Spleen (tissue), 11 donors: Measurements from ENCODE around the gene ZNF277. TPM values are rescaled to one million over a fixed set of nuclear protein-coding genes. Genes with fewer than 3 reads are reported as not detected.

Experiments
- DNase-seq: peaks from one replicate; pipeline ENCODE4 v3.0.0-alpha.2; 2020
- H3K27ac ChIP-seq, 8 donors: fragments of 200-600 bp; sonication (generic) in 7 of 8; 1 replicate in 4 of 8; 2 replicates in 4 of 8; pipeline versions ENCODE4 v1.5.0 to v1.8.0; 2016 to 2021; ENCODE audit warnings: inconsistent platforms in 4 of 8, mild to moderate bottlenecking in 4 of 8, moderate library complexity in 1 of 8
- H3K27me3 ChIP-seq, 7 donors: fragments of 200-600 bp; sonication (generic) in 6 of 7; replicated peaks in 1 of 7; 1 replicate in 4 of 7; 2 replicates in 3 of 7; pipeline versions ENCODE4 v1.5.0 to v1.8.0; 2016 to 2021; ENCODE audit warnings: inconsistent platforms in 3 of 7, mild to moderate bottlenecking in 1 of 7
- H3K36me3 ChIP-seq, 6 donors: fragments of 200-600 bp; sonication (generic) in 5 of 6; 1 replicate in 4 of 6; 2 replicates in 2 of 6; pipeline versions ENCODE4 v1.5.0 to v1.8.0; 2016 to 2021; ENCODE audit warnings: inconsistent platforms in 2 of 6
- H3K4me1 ChIP-seq, 6 donors: fragments of 200-600 bp; sonication (generic) in 5 of 6; 1 replicate in 3 of 6; 2 replicates in 3 of 6; pipeline versions ENCODE4 v1.5.0 to v1.8.0; 2016 to 2021; ENCODE audit warnings: inconsistent platforms in 3 of 6
- H3K4me3 ChIP-seq, 8 donors: fragments of 200-600 bp; sonication (generic) in 7 of 8; 1 replicate in 4 of 8; 2 replicates in 4 of 8; pipeline versions ENCODE4 v1.5.0 to v1.8.0; 2016 to 2021; ENCODE audit warnings: inconsistent platforms in 4 of 8, mild to moderate bottlenecking in 4 of 8, moderate library complexity in 2 of 8
- H3K9me3 ChIP-seq, 8 donors: fragments of 200-600 bp; sonication (generic) in 7 of 8; 1 replicate in 4 of 8; 2 replicates in 4 of 8; pipeline versions ENCODE4 v1.5.0 to v1.8.0; 2016 to 2021; ENCODE audit warnings: inconsistent platforms in 4 of 8
- POLR2A ChIP-seq, 3 donors: fragments of 450-650 bp; IDR thresholded peaks; one replicate each; pipeline ENCODE4 v1.5.1; 2017; ENCODE audit warnings: antibody characterized with exemption in 3 of 3, mild to moderate bottlenecking in 1 of 3
- POLR2AphosphoS5 ChIP-seq, 3 donors: sonication (generic); formaldehyde crosslinking; IDR thresholded peaks; one replicate each; pipeline ENCODE4 v1.5.1; 2017; ENCODE audit warnings: antibody characterized with exemption in 3 of 3
- WGBS, 5 donors: extraction: QIAGEN DNeasy Blood & Tissue Kit in 3 of 5; methylation state at CpG; one replicate each; pipeline versions ENCODE4 v1.1.5 to v1.1.7; 2013 to 2018; 5-methylcytosine and 5-hydroxymethylcytosine counted together
- intact Hi-C: fragments of 100-400 bp; cut with DNase I; formaldehyde crosslinking; loops from one replicate; pipeline ENCODE4 v1.15.0; 2023; ENCODE audit warnings: low total_unique reads
- polyA plus RNA-seq, 3 donors: library from polyadenylated mRNA; stranded (reverse); fragments of 200-250 nt; gene quantifications; one replicate each; pipeline ENCODE4 v1.2.1, GENCODE V29; 2013
- total RNA-seq, 7 donors: library from RNA; depleted of rRNA in 3 of 7; stranded (reverse); fragments of >200 nt in 3 of 7; fragmentation: NEBNext Ultra II Directional in 4 of 7; extraction: Animal tissue kit (Norgen Biotek cat#: 25700) in 4 of 7; gene quantifications; one replicate each; pipeline versions ENCODE4 v1.1.0 to v1.2.1, GENCODE V29; 2016 to 2021
- TF ChIP-seq, protein P1 (sequence below), 11 experiments: fragments of 200-600 bp in 7 of 11; fragments of 450-650 bp in 4 of 11; sonication (generic) in 4 of 11; IDR thresholded peaks in 8 of 11; conservative IDR thresholded peaks in 3 of 11; 1 replicate in 7 of 11; 2 replicates in 4 of 11; pipeline versions ENCODE4 v1.4.0 to v1.8.0; 2016 to 2021; ENCODE audit warnings: antibody characterized with exemption in 11 of 11, inconsistent platforms in 4 of 11, mild to moderate bottlenecking in 1 of 11
- donor health status: healthy with polysubstance abuse.
- donor health status: DM: no; HTN: no; CAD: no; lungs with moderate emphysema.
- donor health status: DM: no; HTN: no; CAD: no.
- donor health status: Bipolar disorder and iron deficiency.
- donor health status: healthy.
- donor health status: DM: no; HTN: no; CAD: no.
- donor health status: DM: yes; HTN: yes; CAD: no.

The ZNF277 gene
- total and polyA plus RNA-seq, 10 donors, result 14.5 to 36.1 (median 19.6) TPM

- 78 to 97% (median 88%) methylated on average over 2 of the region's 2 CpGs for whole genome bisulfite sequencing, 5 donors
- H3K36me3 ChIP-seq, result no peaks in the 10 kb centered on the region
- H3K27me3 ChIP-seq, result peaks cover 0 to 5% (median 0%) of the 10 kb centered on the region in 7 donors
- no peaks in the 10 kb centered on the region for H3K4me1 ChIP-seq
- no peak for TF ChIP-seq POLR2A (IDR thresholded peaks at IDR 0.05)
- TF ChIP-seq, protein P1, sequence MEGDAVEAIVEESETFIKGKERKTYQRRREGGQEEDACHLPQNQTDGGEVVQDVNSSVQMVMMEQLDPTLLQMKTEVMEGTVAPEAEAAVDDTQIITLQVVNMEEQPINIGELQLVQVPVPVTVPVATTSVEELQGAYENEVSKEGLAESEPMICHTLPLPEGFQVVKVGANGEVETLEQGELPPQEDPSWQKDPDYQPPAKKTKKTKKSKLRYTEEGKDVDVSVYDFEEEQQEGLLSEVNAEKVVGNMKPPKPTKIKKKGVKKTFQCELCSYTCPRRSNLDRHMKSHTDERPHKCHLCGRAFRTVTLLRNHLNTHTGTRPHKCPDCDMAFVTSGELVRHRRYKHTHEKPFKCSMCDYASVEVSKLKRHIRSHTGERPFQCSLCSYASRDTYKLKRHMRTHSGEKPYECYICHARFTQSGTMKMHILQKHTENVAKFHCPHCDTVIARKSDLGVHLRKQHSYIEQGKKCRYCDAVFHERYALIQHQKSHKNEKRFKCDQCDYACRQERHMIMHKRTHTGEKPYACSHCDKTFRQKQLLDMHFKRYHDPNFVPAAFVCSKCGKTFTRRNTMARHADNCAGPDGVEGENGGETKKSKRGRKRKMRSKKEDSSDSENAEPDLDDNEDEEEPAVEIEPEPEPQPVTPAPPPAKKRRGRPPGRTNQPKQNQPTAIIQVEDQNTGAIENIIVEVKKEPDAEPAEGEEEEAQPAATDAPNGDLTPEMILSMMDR (IDR thresholded peaks at IDR 0.05 in 8 of 11, conservative IDR thresholded peaks at IDR 0.05 in 3 of 11), result no peak
- TF ChIP-seq POLR2AphosphoS5 (IDR thresholded peaks at IDR 0.05), result no peak
- intact Hi-C loops, result no loop called here
- no peak overlapping the region for H3K4me3 ChIP-seq
- H3K27ac ChIP-seq, result no peak overlapping the region
- H3K9me3 ChIP-seq, result no peaks in the 10 kb centered on the region
- DNase-seq, result no peak
These were observed 30.3 kb upstream of the ZNF277 start for GRCh38 chr7:112176241-112176640.

GRCh38 chr7:112176693-112177415, 29.6 kb upstream of the ZNF277 start:
- no peaks in the 10 kb centered on the region for H3K9me3 ChIP-seq
- TF ChIP-seq, protein P1 (IDR thresholded peaks at IDR 0.05 in 8 of 11, conservative IDR thresholded peaks at IDR 0.05 in 3 of 11), result no peak
- TF ChIP-seq POLR2A (IDR thresholded peaks at IDR 0.05) (no peak), POLR2AphosphoS5 (IDR thresholded peaks at IDR 0.05) (no peak)
- H3K27me3 ChIP-seq, result peaks cover 0 to 5% (median 0%) of the 10 kb centered on the region in 7 donors
- intact Hi-C loops, result no loop called here
- no peaks in the 10 kb centered on the region for H3K4me1 ChIP-seq
- no peak overlapping the region for H3K27ac ChIP-seq
- H3K4me3 ChIP-seq, result no peak overlapping the region
- 90 to 97% (median 95%) methylated on average over 5 of the region's 5 CpGs for WGBS, 5 donors
- no peaks in the 10 kb centered on the region for H3K36me3 ChIP-seq
- no peak for DNase-seq

- TF ChIP-seq POLR2AphosphoS5 (IDR thresholded peaks at IDR 0.05), result no peak
- TF ChIP-seq POLR2A (IDR thresholded peaks at IDR 0.05), result no peak
- no peak for DNase-seq
- Histone ChIP-seq H3K4me1 (no peaks in the 10 kb centered on the region), H3K4me3 (no peak overlapping the region), H3K27me3 (peaks cover 0 to 5% (median 0%) of the 10 kb centered on the region in 7 donors), H3K9me3 (no peaks in the 10 kb centered on the region), H3K36me3 (no peaks in the 10 kb centered on the region), H3K27ac (no peak overlapping the region)
- WGBS, 5 donors, result 75 to 90% (median 81%) methylated on average over 4 of the region's 4 CpGs
- intact Hi-C loops, result no loop called here
These were observed 26.3 kb upstream of the ZNF277 start for GRCh38 chr7:112180223-112180622.

DNA sequence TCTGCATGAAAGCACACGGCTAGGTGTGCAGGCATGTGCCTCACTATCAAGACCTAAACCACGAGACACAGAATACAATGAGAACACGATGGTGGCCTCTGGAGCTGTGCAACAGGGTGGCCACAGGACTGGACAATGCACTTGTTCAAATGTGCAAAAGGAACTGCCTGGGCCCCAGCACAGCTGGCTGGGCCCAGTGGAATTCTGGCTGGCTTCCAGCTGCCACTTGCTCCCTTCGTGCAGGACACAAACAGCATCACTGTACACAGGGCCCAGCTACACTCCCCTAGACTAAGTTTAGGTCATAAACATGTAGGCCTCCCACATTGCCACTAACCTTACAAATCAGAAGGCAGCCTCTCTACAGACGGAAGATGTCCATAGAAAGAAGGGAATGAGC, 23.7 kb upstream of the ZNF277 start:
- Histone ChIP-seq H3K4me1 (no peaks in the 10 kb centered on the region), H3K36me3 (no peaks in the 10 kb centered on the region), H3K27ac (no peak overlapping the region), H3K27me3 (peaks cover 0 to 4% (median 0%) of the 10 kb centered on the region in 7 donors), H3K4me3 (no peak overlapping the region), H3K9me3 (no peaks in the 10 kb centered on the region)
- DNase-seq, result no peak
- TF ChIP-seq, protein P1 (IDR thresholded peaks at IDR 0.05 in 8 of 11, conservative IDR thresholded peaks at IDR 0.05 in 3 of 11), result no peak
- TF ChIP-seq POLR2A (IDR thresholded peaks at IDR 0.05) (no peak), POLR2AphosphoS5 (IDR thresholded peaks at IDR 0.05) (no peak)
- intact Hi-C loops, result no loop called here
- 68 to 85% (median 81%) methylated on average over 5 of the region's 5 CpGs for WGBS, 5 donors
